ENCODE measurements around the gene ARHGAP26. TPM values are rescaled to one million over a fixed set of nuclear protein-coding genes. Genes with fewer than 3 reads are reported as not detected.

ARHGAP26 gene
- total RNA-seq, 1 experiment from 2014 or later: 5.9 TPM

DNA sequence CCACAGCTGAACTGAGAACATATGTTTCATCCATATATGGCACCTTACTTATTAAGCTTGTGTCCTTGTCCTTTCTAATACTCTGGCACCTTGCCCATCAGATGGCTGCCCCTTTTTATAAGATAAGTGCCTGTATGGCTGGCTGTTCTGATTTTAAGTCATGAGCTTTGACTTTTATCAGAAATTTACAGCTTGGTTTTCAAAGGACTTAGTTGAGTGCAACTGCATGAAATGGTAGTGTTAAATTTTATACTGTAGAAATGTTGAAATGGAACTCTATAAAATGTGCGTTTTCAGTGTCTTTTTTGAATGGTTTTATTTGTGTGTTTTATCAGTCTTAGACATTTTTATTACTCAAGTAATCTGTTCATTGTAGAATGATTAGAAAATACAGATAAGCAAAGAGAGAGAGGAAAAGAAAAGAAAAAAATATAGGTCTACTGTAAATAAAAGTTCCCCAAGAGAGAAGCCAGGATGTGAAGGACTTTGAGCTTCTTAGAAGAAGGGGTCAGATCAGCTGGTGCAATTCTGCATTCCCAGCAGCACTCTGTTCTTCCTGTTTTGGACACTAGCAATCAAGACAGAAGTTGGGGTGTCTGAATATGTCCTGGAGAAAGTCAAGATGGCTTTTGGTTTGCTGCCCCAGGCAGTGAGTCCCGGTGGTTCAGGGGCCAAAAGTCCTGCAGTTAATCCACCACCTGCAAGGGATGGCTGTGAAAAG, 38.9 kb downstream of the ARHGAP26 start:
- Histone ChIP-seq H3K4me3 (ENCODE audit: insufficient read depth, low read depth, low read length) (no peak overlapping the region), H3K27me3 (ENCODE audit: control insufficient read depth, insufficient read depth, low read length) (no peaks in the 10 kb centered on the region), H3K36me3 (replicated peaks; ENCODE audit: control insufficient read depth, insufficient read depth, low read length) (no peaks in the 10 kb centered on the region)
- DNase-seq: no peak

DNA sequence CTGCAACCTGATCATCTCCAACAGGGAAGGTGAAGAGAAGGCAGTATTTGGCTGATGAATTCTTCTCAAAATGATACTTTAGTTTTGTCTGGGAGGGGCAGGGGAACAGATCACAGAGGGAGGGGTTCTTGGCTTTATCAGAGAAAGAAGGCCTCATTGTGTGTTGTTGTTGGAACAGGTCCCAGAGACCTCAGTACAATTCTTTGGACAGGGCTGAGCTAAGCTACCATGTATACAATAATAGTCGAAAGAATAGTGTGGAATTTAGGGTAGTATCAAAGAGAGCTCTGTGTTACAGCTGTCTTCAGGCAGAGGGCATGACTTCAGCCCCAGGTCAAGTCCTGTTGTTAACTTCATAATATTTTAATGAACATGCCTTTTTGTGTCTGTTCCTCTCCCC, 39.9 kb downstream of the ARHGAP26 start:
- Histone ChIP-seq H3K36me3 (replicated peaks; ENCODE audit: control insufficient read depth, insufficient read depth, low read length) (no peaks in the 10 kb centered on the region), H3K27me3 (ENCODE audit: control insufficient read depth, insufficient read depth, low read length) (no peaks in the 10 kb centered on the region), H3K4me3 (ENCODE audit: insufficient read depth, low read depth, low read length) (no peak overlapping the region)
- no peak for DNase-seq

- no peak for DNase-seq
- no peaks in the 10 kb centered on the region for H3K27me3 ChIP-seq (ENCODE audit: control insufficient read depth, insufficient read depth, low read length)
- H3K36me3 ChIP-seq (replicated peaks; ENCODE audit: control insufficient read depth, insufficient read depth, low read length): no peaks in the 10 kb centered on the region
- no peak overlapping the region for H3K4me3 ChIP-seq (ENCODE audit: insufficient read depth, low read depth, low read length)
These were observed 40.6 kb downstream of the ARHGAP26 start for GRCh38 chr5:142810743-142811290.

DNA sequence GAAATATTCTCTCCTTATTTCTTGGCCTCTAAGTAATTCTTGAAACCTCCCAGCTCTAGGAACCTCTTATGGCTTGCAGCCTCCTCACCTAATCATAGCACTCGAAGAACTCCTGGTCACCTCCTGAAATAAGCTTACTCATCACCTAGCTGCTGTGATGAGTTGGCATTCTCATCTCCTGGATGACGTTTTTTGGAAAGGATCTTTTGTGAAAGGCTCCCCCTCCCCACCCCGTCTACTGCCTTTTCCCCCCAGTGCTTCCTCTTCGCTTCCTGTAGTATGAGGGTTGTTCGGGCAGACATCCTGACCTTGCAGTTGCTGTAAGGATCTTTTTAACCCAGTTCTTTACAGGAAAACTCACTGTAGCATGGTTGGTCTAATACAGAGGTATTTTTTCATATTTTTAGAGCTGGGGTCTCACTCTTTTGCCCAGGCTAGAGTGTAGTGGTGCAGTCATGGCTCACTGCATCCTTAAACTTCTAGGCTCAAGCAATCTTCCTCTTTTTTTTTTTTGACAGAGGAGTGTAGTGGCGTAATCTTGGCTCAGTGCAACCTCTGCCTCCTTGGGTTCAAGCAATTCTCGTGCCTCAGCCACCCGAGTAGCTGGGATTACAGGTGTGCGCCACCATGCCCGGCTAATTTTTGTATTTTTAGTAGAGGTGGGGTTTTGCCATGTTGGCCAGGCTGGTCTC, 41.8 kb downstream of the ARHGAP26 start:
- no peaks in the 10 kb centered on the region for H3K36me3 ChIP-seq (replicated peaks; ENCODE audit: control insufficient read depth, insufficient read depth, low read length)
- H3K4me3 ChIP-seq (ENCODE audit: insufficient read depth, low read depth, low read length): no peak overlapping the region
- no peak for DNase-seq
- H3K27me3 ChIP-seq (ENCODE audit: control insufficient read depth, insufficient read depth, low read length): no peaks in the 10 kb centered on the region

DNA sequence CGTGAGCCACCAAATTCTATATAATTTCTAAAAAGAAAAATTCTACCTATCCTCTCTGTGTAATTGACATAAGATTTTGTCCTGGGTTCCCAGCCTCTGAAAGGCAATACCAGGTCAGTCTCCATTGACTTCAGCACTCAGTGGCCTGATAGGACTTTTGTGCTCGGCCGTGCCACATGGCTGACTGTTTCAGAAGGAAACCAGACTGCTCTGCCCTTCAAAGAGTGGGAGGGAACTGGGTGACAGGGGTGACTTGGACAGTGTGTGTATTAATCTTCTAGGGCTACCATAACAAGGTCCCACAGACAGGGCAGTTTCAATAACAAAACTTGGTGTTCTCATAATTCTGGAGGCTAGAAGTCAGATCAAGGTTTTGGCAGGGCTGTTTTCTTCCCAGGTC, 43.0 kb downstream of the ARHGAP26 start:
- H3K4me3 ChIP-seq (ENCODE audit: insufficient read depth, low read depth, low read length): no peak overlapping the region
- DNase-seq: no peak
- H3K27me3 ChIP-seq (ENCODE audit: control insufficient read depth, insufficient read depth, low read length): no peaks in the 10 kb centered on the region
- H3K36me3 ChIP-seq (replicated peaks; ENCODE audit: control insufficient read depth, insufficient read depth, low read length): no peaks in the 10 kb centered on the region

DNA sequence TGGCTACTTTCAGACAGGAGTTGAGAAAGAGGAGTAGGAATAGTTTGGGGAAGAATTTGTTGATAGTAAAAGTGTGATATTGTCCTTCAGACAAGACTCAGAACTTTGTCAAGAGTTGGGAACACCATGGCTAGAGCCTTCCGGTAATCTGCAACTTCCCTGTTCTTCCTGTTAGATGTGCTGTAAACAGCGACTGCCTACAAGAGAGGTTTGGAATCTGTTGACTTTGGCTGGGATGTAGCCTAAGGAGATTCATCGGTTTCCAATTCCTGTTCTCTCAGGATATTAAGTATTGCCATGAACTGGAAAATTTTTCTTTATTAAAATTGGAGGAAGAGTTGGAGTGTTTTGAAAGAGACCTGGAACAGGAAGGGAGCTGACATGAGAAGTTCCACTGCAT, 43.9 kb downstream of the ARHGAP26 start:
- no peaks in the 10 kb centered on the region for H3K27me3 ChIP-seq (ENCODE audit: control insufficient read depth, insufficient read depth, low read length)
- H3K36me3 ChIP-seq (replicated peaks; ENCODE audit: control insufficient read depth, insufficient read depth, low read length): no peaks in the 10 kb centered on the region
- H3K4me3 ChIP-seq (ENCODE audit: insufficient read depth, low read depth, low read length): no peak overlapping the region
- DNase-seq: no peak

DNA sequence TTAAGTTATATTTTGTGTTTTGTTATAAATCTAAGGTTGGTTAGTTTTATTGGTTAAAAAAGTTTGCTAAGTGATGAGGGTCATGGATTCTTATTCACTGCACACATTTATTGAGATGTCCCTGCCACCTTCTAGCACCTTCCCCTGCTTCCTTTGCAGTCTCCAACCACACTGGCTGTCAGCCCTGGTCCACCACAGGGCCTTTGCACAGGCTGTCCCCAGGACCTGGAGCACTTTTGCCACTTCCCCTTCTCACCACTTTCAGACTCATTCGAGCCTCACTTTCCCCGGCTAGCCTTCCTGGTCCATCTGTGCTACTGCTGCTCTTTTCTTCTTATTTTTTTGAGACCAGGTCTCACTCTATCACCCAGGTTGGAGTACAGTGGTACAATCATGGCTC, 45.3 kb downstream of the ARHGAP26 start:
- no peaks in the 10 kb centered on the region for H3K27me3 ChIP-seq (ENCODE audit: control insufficient read depth, insufficient read depth, low read length)
- DNase-seq: no peak
- H3K4me3 ChIP-seq (ENCODE audit: insufficient read depth, low read depth, low read length): no peak overlapping the region
- H3K36me3 ChIP-seq (replicated peaks; ENCODE audit: control insufficient read depth, insufficient read depth, low read length): no peaks in the 10 kb centered on the region

- Histone ChIP-seq H3K36me3 (replicated peaks; ENCODE audit: control insufficient read depth, insufficient read depth, low read length) (no peaks in the 10 kb centered on the region), H3K4me3 (ENCODE audit: insufficient read depth, low read depth, low read length) (no peak overlapping the region), H3K27me3 (ENCODE audit: control insufficient read depth, insufficient read depth, low read length) (no peaks in the 10 kb centered on the region)
- no peak for DNase-seq
These were observed 46.6 kb downstream of the ARHGAP26 start for GRCh38 chr5:142816531-142817430.

DNA sequence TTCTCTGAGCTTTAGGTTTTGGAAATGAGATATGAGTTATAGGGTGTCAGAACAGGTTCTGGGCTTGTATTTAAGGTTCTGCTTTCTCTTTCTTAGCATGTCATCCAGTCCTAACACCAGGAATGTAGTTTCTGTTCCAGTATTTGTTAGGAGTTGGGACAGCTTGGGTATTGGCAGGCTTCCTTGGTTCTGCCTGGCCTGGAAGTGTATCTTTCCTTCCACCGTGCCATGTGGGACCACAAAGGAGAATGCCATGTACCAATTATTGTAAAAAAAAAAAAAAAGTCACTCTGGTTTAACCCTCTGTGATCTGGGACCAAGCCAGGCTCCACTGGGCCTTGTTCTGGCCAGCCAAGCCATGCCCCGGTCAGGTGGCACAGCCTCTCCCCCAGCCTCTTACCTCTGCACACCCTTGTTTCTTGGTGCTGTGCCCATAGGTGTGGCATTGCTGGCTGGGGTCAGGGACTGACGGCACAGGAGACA, 47.8 kb downstream of the ARHGAP26 start:
- DNase-seq: no peak
- Histone ChIP-seq H3K36me3 (replicated peaks; ENCODE audit: control insufficient read depth, insufficient read depth, low read length) (no peaks in the 10 kb centered on the region), H3K4me3 (ENCODE audit: insufficient read depth, low read depth, low read length) (no peak overlapping the region), H3K27me3 (ENCODE audit: control insufficient read depth, insufficient read depth, low read length) (no peaks in the 10 kb centered on the region)

GRCh38 chr5:142819292-142819691, 49.1 kb downstream of the ARHGAP26 start:
- Histone ChIP-seq H3K27me3 (ENCODE audit: control insufficient read depth, insufficient read depth, low read length) (no peaks in the 10 kb centered on the region), H3K4me3 (ENCODE audit: insufficient read depth, low read depth, low read length) (no peak overlapping the region), H3K36me3 (replicated peaks; ENCODE audit: control insufficient read depth, insufficient read depth, low read length) (no peaks in the 10 kb centered on the region)
- no peak for DNase-seq

- Histone ChIP-seq H3K36me3 (replicated peaks; ENCODE audit: control insufficient read depth, insufficient read depth, low read length) (no peaks in the 10 kb centered on the region), H3K4me3 (ENCODE audit: insufficient read depth, low read depth, low read length) (no peak overlapping the region), H3K27me3 (ENCODE audit: control insufficient read depth, insufficient read depth, low read length) (no peaks in the 10 kb centered on the region)
- no peak for DNase-seq
These were observed 49.6 kb downstream of the ARHGAP26 start for GRCh38 chr5:142819825-142820224.

DNA sequence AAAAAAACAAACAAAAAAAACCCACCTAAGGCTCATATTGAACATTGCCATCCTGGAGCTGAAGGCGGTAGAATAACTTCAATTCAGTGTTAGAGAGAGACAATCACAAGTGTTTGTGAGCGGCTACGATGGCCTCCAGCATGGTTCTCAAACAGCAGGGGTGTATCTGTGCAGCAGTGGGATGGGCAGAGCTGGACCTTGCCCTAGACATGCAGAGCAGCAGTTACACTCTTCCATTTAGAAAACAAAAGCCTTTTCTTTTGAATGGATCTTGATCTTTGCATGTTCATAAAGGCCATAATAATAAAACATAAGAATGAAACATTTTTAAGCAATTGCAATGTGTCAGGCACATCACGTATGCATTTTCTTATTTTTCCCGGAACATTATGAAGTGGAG, 50.3 kb downstream of the ARHGAP26 start:
- DNase-seq: no peak
- Histone ChIP-seq H3K27me3 (ENCODE audit: control insufficient read depth, insufficient read depth, low read length) (no peaks in the 10 kb centered on the region), H3K4me3 (ENCODE audit: insufficient read depth, low read depth, low read length) (no peak overlapping the region), H3K36me3 (replicated peaks; ENCODE audit: control insufficient read depth, insufficient read depth, low read length) (no peaks in the 10 kb centered on the region)

- Histone ChIP-seq H3K4me3 (ENCODE audit: insufficient read depth, low read depth, low read length) (no peak overlapping the region), H3K36me3 (replicated peaks; ENCODE audit: control insufficient read depth, insufficient read depth, low read length) (no peaks in the 10 kb centered on the region), H3K27me3 (ENCODE audit: control insufficient read depth, insufficient read depth, low read length) (no peaks in the 10 kb centered on the region)
- no peak for DNase-seq
These were observed 51.0 kb downstream of the ARHGAP26 start for GRCh38 chr5:142821034-142821732.

Data from H7 (cell line).